ENCODE data around the gene MYL4. TPM values are rescaled to one million over a fixed set of nuclear protein-coding genes. Genes with fewer than 3 reads are reported as not detected.
"Not testable (repeated sequence)": the region's sequence is repeated elsewhere in the genome, so short reads cannot be mapped to it uniquely, and the experiment has no call there.

MYL4 gene
- total RNA-seq, 1 experiment from 2014 or later: 0.66 TPM

DNA sequence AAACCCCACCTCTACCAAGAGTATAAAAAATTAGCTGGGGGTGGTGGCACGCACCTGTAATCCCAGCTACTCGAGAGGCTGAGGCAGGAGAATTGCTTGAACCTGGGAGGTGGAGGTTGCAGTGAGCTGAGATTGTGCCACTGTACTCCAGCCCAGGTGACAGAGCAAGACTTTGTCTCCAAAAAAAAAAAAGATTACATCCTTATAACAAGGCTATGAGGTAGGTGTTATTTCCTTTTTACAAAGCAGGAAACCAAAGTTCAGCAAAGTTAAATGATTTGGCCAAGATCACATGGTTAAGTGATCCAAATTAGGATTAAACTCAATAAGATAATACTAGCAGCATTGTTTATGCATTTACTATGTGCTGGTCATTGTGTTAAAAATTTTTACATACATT lies 8.1 kb downstream of the MYL4 start:
- H3K36me3 Mint-ChIP-seq (ENCODE audit: insufficient read depth in 1 of 3, low read depth in 3 of 3); H3K4ac ChIP-seq (ENCODE audit: low read depth, low read length); H4K91ac ChIP-seq (ENCODE audit: insufficient read length, low read depth, low read length); H3K79me1 ChIP-seq (ENCODE audit: insufficient read depth, low read depth, low read length, poor library complexity, severe bottlenecking); H2AK5ac ChIP-seq (ENCODE audit: insufficient read length, low read length); H3K56ac ChIP-seq (ENCODE audit: insufficient read length, low read depth, low read length); H2BK5ac ChIP-seq (ENCODE audit: insufficient read length, low read length); H3K27ac Mint-ChIP-seq; DNase-seq; H2BK20ac ChIP-seq (ENCODE audit: low read depth, low read length, poor library complexity, severe bottlenecking); H4K5ac ChIP-seq (ENCODE audit: insufficient read length, low read depth, low read length); H3K4me3 Mint-ChIP-seq; H3K14ac ChIP-seq (ENCODE audit: insufficient read depth, low read length); H2BK120ac ChIP-seq (ENCODE audit: low read depth, low read length, poor library complexity, severe bottlenecking); H4K8ac ChIP-seq (replicated peaks; ENCODE audit: insufficient read length, low read depth, low read length); H3T11ph ChIP-seq (ENCODE audit: low read length); H3K27ac ChIP-seq (ENCODE audit: insufficient read length, low read depth, low read length); H3K18ac ChIP-seq (ENCODE audit: insufficient read length, low read depth, low read length); H3K4me1 ChIP-seq (ENCODE audit: insufficient read depth, low read length); H2BK15ac ChIP-seq (ENCODE audit: low read depth, low read length); H3K23me2 ChIP-seq (ENCODE audit: insufficient read length, low read depth, low read length, poor library complexity, severe bottlenecking); H3K9me3 ChIP-seq (ENCODE audit: control insufficient read depth, low read depth, low read length); H2BK12ac ChIP-seq (ENCODE audit: insufficient read length, low read depth, low read length); H3K4me2 ChIP-seq (ENCODE audit: insufficient read depth, insufficient read length, low read length); H3K9ac ChIP-seq (ENCODE audit: extremely low read depth, insufficient read length, low read length); H3K23ac ChIP-seq (ENCODE audit: insufficient read length, low read depth, low read length); H3K79me2 ChIP-seq (ENCODE audit: insufficient read depth, low read length); H3K27me3 ChIP-seq (ENCODE audit: insufficient read depth, low read length); H4K20me1 ChIP-seq (ENCODE audit: control insufficient read depth, insufficient read depth, insufficient read length); H2AFZ ChIP-seq (ENCODE audit: low read length); H3K9me3 Mint-ChIP-seq: not testable (repeated sequence)
- H3K4me1 Mint-ChIP-seq: peaks cover 19 to 26% of the 10 kb centered on the region in 2 experiments
- WGBS (ENCODE audit: extremely low coverage, insufficient read length, low lambda C conversion rate): no CpG with 5 or more reads among the region's 2 CpGs
- peaks cover 16% of the 10 kb centered on the region for H3K27me3 Mint-ChIP-seq (ENCODE audit: low read depth)
